BE2C (cell line): ENCODE measurements around the gene ZFP62.

Source experiments
- DNase-seq: peaks from one replicate; pipeline ENCODE4 v3.0.0-alpha.2; 2020
- H3K27me3 ChIP-seq: fragments of 250-450 bp; sonication (Bioruptor Pico); 2 replicates; pipeline ENCODE4 v1.5.1; 2020; ENCODE audit warnings: mild to moderate bottlenecking
- H3K36me3 ChIP-seq: fragments of 250-450 bp; sonication (Bioruptor Pico); 2 replicates; pipeline ENCODE4 v1.5.1; 2020; ENCODE audit warnings: mild to moderate bottlenecking
- H3K4me1 ChIP-seq: fragments of 250-450 bp; sonication (Bioruptor Pico); 2 replicates; pipeline ENCODE4 v1.5.1; 2020
- H3K4me3 ChIP-seq: 2 replicates; pipeline ENCODE4 v1.5.1; 2011; ENCODE audit warnings: low read depth, low read length
- H3K9me3 ChIP-seq: fragments of 250-450 bp; sonication (Bioruptor Pico); 2 replicates; pipeline ENCODE4 v1.5.1; 2020
- CTCF ChIP-seq: IDR thresholded peaks from 2 replicates; pipeline ENCODE4 v1.5.1; 2012; ENCODE audit warnings: mild to moderate bottlenecking, low read depth, low read length

The ZFP62 gene

GRCh38 chr5:180799902-180800801 lies 60.9 kb downstream of the ZFP62 start:
- DNase-seq, result no peak
- Histone ChIP-seq H3K4me3 (no peak overlapping the region), H3K36me3 (no peaks in the 10 kb centered on the region), H3K9me3 (no peaks in the 10 kb centered on the region), H3K4me1 (peaks cover 4% of the 10 kb centered on the region), H3K27me3 (no peaks in the 10 kb centered on the region)
- TF ChIP-seq CTCF, result 0 out of 2 replicates have a peak, but pooled peaks have one; percentile 22

GRCh38 chr5:180799194-180799593 lies 61.9 kb downstream of the ZFP62 start:
- Histone ChIP-seq H3K4me1 (peaks cover 4% of the 10 kb centered on the region), H3K36me3 (no peaks in the 10 kb centered on the region; the same call in 1 of the 2 replicates), H3K27me3 (no peaks in the 10 kb centered on the region), H3K9me3 (no peaks in the 10 kb centered on the region), H3K4me3 (no peak overlapping the region)
- peak; percentile 43 for TF ChIP-seq CTCF
- no peak for DNase-seq

- TF ChIP-seq CTCF, result no peak
- Histone ChIP-seq H3K36me3 (no peaks in the 10 kb centered on the region; the same call in 1 of the 2 replicates), H3K4me3 (no peak overlapping the region), H3K27me3 (no peaks in the 10 kb centered on the region), H3K4me1 (peaks cover 4% of the 10 kb centered on the region), H3K9me3 (no peaks in the 10 kb centered on the region)
- DNase-seq, result no peak
These were observed 62.9 kb downstream of the ZFP62 start for GRCh38 chr5:180798193-180798592.
